ENCODE measurements around the gene PRRG4. TPM values are rescaled to one million over a fixed set of nuclear protein-coding genes. Genes with fewer than 3 reads are reported as not detected.
A peak's percentile ranks its signal among the peaks of the same experiment; 100 is the strongest.

The PRRG4 gene
- total and polyA plus RNA-seq, 2 of the 13 experiments (the other 11 are each of a cell fraction or from before 2014, with no cell fraction given) = 0.24 to 0.95 TPM

DNA sequence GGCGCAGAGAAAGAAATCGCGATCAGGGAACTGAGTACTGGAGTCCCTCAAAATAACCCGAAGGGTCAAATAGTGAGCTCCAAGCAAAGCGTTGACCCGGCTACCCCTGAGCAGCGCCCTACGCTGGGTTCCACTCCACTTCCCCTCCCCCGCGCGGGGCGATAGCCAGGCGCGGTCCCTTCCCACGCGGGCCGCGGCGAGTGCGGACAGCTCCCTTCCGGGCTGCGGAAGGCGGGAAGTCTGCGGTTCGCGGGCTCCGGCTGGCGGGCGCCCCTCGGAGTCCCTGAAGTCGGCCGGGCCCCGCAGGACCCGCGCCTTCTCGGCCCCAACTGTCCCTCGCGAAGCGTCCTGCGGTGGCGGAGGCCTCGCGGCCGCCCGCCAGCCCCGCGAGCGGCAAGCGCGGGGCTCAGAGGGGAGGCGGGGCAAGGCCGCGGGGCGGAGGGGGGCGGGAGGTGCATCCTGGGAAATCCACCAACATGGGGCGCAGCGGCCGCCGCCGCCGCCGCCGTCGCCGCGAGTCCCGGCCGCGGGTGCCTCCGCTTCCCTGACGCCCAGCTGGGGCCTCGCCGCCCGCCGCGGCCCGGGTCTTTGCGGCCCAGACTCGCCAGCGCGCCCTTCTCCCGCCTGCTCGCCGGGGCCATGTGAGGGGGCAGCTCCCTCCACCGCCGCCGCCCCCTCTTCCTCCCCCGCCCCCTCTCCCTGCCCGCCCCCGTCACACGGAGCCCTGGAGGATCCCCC is 62.8 kb downstream of the PRRG4 start, which contains the start of gene QSER1 (continued):
- TF ChIP-seq, protein P1, sequence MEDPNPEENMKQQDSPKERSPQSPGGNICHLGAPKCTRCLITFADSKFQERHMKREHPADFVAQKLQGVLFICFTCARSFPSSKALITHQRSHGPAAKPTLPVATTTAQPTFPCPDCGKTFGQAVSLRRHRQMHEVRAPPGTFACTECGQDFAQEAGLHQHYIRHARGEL (CRISPR knock-in tag; IDR thresholded peaks at IDR 0.05) = no peak
- no peak for TF ChIP-seq RAD51 (IDR thresholded peaks at IDR 0.05; ENCODE audit: borderline replicate concordance)
- TF ChIP-seq ZNF225 (CRISPR knock-in tag; IDR thresholded peaks at IDR 0.05) = no peak
- no peak for TF ChIP-seq TBP (CRISPR knock-in tag; IDR thresholded peaks at IDR 0.05)
- no peak for TF ChIP-seq PAF1 (CRISPR knock-in tag; IDR thresholded peaks at IDR 0.05)
- TF ChIP-seq ZNF101 (CRISPR knock-in tag; IDR thresholded peaks at IDR 0.05; ENCODE audit: borderline replicate concordance, low read depth) = no peak
- no peak for TF ChIP-seq ZNF83 (CRISPR knock-in tag; IDR thresholded peaks at IDR 0.05; ENCODE audit: borderline replicate concordance)
- TF ChIP-seq, protein P2, sequence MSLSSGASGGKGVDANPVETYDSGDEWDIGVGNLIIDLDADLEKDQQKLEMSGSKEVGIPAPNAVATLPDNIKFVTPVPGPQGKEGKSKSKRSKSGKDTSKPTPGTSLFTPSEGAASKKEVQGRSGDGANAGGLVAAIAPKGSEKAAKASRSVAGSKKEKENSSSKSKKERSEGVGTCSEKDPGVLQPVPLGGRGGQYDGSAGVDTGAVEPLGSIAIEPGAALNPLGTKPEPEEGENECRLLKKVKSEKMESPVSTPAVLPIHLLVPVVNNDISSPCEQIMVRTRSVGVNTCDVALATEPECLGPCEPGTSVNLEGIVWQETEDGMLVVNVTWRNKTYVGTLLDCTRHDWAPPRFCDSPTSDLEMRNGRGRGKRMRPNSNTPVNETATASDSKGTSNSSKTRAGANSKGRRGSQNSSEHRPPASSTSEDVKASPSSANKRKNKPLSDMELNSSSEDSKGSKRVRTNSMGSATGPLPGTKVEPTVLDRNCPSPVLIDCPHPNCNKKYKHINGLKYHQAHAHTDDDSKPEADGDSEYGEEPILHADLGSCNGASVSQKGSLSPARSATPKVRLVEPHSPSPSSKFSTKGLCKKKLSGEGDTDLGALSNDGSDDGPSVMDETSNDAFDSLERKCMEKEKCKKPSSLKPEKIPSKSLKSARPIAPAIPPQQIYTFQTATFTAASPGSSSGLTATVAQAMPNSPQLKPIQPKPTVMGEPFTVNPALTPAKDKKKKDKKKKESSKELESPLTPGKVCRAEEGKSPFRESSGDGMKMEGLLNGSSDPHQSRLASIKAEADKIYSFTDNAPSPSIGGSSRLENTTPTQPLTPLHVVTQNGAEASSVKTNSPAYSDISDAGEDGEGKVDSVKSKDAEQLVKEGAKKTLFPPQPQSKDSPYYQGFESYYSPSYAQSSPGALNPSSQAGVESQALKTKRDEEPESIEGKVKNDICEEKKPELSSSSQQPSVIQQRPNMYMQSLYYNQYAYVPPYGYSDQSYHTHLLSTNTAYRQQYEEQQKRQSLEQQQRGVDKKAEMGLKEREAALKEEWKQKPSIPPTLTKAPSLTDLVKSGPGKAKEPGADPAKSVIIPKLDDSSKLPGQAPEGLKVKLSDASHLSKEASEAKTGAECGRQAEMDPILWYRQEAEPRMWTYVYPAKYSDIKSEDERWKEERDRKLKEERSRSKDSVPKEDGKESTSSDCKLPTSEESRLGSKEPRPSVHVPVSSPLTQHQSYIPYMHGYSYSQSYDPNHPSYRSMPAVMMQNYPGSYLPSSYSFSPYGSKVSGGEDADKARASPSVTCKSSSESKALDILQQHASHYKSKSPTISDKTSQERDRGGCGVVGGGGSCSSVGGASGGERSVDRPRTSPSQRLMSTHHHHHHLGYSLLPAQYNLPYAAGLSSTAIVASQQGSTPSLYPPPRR (CRISPR knock-in tag; IDR thresholded peaks at IDR 0.05; ENCODE audit: borderline replicate concordance) = no peak
- TF ChIP-seq ZNF724P (CRISPR knock-in tag; IDR thresholded peaks at IDR 0.05; ENCODE audit: borderline replicate concordance) = peak; percentile 34; the same call in 1 of the 2 replicates
- TF ChIP-seq, protein P3, sequence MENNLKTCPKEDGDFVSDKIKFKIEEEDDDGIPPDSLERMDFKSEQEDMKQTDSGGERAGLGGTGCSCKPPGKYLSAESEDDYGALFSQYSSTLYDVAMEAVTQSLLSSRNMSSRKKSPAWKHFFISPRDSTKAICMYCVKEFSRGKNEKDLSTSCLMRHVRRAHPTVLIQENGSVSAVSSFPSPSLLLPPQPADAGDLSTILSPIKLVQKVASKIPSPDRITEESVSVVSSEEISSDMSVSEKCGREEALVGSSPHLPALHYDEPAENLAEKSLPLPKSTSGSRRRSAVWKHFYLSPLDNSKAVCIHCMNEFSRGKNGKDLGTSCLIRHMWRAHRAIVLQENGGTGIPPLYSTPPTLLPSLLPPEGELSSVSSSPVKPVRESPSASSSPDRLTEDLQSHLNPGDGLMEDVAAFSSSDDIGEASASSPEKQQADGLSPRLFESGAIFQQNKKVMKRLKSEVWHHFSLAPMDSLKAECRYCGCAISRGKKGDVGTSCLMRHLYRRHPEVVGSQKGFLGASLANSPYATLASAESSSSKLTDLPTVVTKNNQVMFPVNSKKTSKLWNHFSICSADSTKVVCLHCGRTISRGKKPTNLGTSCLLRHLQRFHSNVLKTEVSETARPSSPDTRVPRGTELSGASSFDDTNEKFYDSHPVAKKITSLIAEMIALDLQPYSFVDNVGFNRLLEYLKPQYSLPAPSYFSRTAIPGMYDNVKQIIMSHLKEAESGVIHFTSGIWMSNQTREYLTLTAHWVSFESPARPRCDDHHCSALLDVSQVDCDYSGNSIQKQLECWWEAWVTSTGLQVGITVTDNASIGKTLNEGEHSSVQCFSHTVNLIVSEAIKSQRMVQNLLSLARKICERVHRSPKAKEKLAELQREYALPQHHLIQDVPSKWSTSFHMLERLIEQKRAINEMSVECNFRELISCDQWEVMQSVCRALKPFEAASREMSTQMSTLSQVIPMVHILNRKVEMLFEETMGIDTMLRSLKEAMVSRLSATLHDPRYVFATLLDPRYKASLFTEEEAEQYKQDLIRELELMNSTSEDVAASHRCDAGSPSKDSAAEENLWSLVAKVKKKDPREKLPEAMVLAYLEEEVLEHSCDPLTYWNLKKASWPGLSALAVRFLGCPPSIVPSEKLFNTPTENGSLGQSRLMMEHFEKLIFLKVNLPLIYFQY (CRISPR knock-in tag; IDR thresholded peaks at IDR 0.05; ENCODE audit: borderline replicate concordance) = no peak
- 0 out of 2 replicates have a peak, but pooled peaks have one; percentile 52 for TF ChIP-seq ZNF329 (CRISPR knock-in tag; IDR thresholded peaks at IDR 0.05; ENCODE audit: low read depth)
- TF ChIP-seq FOSL1 (CRISPR knock-in tag; IDR thresholded peaks at IDR 0.05; ENCODE audit: borderline replicate concordance) = no peak
- TF ChIP-seq MIER2 (CRISPR knock-in tag; IDR thresholded peaks at IDR 0.05) = no peak
- no peak for TF ChIP-seq ZNF878 (CRISPR knock-in tag; IDR thresholded peaks at IDR 0.05)
- no peak for TF ChIP-seq ZBTB7B (CRISPR knock-in tag; IDR thresholded peaks at IDR 0.05)
- TF ChIP-seq, protein P4, sequence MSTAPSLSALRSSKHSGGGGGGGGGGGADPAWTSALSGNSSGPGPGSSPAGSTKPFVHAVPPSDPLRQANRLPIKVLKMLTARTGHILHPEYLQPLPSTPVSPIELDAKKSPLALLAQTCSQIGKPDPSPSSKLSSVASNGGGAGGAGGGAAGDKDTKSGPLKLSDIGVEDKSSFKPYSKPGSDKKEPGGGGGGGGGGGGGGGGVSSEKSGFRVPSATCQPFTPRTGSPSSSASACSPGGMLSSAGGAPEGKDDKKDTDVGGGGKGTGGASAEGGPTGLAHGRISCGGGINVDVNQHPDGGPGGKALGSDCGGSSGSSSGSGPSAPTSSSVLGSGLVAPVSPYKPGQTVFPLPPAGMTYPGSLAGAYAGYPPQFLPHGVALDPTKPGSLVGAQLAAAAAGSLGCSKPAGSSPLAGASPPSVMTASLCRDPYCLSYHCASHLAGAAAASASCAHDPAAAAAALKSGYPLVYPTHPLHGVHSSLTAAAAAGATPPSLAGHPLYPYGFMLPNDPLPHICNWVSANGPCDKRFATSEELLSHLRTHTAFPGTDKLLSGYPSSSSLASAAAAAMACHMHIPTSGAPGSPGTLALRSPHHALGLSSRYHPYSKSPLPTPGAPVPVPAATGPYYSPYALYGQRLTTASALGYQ (CRISPR knock-in tag; IDR thresholded peaks at IDR 0.05) = peak; percentile 32; the same call in 1 of the 2 replicates
- TF ChIP-seq, protein P5, sequence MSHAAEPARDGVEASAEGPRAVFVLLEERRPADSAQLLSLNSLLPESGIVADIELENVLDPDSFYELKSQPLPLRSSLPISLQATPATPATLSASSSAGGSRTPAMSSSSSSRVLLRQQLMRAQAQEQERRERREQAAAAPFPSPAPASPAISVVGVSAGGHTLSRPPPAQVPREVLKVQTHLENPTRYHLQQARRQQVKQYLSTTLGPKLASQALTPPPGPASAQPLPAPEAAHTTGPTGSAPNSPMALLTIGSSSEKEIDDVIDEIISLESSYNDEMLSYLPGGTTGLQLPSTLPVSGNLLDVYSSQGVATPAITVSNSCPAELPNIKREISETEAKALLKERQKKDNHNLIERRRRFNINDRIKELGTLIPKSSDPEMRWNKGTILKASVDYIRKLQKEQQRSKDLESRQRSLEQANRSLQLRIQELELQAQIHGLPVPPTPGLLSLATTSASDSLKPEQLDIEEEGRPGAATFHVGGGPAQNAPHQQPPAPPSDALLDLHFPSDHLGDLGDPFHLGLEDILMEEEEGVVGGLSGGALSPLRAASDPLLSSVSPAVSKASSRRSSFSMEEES (CRISPR knock-in tag; IDR thresholded peaks at IDR 0.05) = no peak
